ENCODE measurements around the gene VASH1. TPM values are rescaled to one million over a fixed set of nuclear protein-coding genes. Genes with fewer than 3 reads are reported as not detected.

Gene VASH1
- total RNA-seq, 1 donor from 2014 or later: 8.7 TPM

DNA sequence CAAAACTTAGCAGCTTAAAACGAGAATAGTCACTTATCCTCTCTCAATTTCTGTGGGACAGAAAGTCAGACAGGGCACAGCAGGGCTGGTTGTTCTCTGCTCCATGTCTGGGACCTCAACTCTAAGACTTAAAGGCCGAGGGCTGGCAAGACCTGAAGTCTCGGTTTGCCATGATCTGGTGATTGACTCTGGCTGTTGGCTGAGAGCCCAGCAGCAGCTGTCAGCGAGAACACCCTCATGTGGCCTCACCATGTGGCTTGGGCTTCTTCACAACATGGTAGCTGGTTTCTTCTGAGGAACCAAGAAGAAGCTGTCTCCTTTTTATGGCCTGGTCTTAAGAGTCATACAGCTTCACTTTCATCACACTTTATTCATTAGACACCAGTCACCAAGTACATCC, 1.7 kb upstream of the VASH1 start:
- no peak overlapping the region for H3K4me3 ChIP-seq (ENCODE audit: low read depth, low read length)
- H3K36me3 ChIP-seq (ENCODE audit: control insufficient read depth, insufficient read depth, low read length): no peaks in the 10 kb centered on the region
- DNase-seq (ENCODE audit: low read depth): no peak
- peaks cover 9% of the 10 kb centered on the region for H3K27me3 ChIP-seq (ENCODE audit: control insufficient read depth, insufficient read depth, low read length)
- TF ChIP-seq, protein P1, sequence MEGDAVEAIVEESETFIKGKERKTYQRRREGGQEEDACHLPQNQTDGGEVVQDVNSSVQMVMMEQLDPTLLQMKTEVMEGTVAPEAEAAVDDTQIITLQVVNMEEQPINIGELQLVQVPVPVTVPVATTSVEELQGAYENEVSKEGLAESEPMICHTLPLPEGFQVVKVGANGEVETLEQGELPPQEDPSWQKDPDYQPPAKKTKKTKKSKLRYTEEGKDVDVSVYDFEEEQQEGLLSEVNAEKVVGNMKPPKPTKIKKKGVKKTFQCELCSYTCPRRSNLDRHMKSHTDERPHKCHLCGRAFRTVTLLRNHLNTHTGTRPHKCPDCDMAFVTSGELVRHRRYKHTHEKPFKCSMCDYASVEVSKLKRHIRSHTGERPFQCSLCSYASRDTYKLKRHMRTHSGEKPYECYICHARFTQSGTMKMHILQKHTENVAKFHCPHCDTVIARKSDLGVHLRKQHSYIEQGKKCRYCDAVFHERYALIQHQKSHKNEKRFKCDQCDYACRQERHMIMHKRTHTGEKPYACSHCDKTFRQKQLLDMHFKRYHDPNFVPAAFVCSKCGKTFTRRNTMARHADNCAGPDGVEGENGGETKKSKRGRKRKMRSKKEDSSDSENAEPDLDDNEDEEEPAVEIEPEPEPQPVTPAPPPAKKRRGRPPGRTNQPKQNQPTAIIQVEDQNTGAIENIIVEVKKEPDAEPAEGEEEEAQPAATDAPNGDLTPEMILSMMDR (IDR thresholded peaks at IDR 0.05; ENCODE audit: insufficient read depth, low read length, poor library complexity, severe bottlenecking): no peak

DNA sequence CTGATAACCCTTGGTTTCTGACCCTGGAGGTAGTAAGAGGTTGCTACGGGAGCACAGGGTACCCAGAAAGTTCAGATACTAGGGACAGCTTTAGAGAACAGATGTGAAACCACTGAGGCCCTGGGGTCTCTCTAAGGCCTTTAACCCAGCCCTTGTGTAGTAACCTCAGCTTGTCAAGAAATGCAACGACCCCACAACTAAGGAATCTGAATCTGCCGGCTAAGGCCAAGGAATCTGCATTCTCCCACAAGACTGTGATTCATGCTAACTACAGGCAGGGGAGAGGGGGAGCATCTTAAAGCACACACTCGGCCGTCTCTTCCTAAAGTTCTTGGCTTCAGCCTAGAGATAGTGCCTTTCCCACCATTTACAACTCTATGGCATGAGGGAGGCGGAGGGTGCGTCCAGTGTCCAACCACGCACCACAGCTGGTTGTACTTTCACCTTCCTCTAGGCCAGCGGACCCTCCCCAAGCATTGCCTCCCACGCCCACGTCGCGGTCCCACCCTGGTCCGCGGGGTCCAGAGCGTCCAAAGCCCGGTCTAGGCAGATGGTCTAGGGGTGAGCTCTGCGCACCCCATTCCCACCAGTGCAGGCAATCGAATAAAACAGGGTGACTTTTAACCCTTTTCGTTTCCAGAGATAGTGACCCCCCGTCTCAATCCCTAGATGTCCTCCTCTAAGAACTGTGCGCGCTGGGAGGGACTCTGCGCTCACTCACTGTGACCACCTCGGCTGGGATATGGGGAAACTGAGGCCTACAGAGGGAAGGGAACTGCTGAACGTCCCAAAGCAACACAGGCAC, 735 bp upstream of the VASH1 start:
- no peaks in the 10 kb centered on the region for H3K36me3 ChIP-seq (ENCODE audit: control insufficient read depth, insufficient read depth, low read length)
- H3K27me3 ChIP-seq (ENCODE audit: control insufficient read depth, insufficient read depth, low read length): peaks cover 9% of the 10 kb centered on the region
- TF ChIP-seq, protein P1 (IDR thresholded peaks at IDR 0.05; ENCODE audit: insufficient read depth, low read length, poor library complexity, severe bottlenecking): no peak
- peak overlapping the region; percentile 66 for H3K4me3 ChIP-seq (ENCODE audit: low read depth, low read length)
- no peak for DNase-seq (ENCODE audit: low read depth)

DNA sequence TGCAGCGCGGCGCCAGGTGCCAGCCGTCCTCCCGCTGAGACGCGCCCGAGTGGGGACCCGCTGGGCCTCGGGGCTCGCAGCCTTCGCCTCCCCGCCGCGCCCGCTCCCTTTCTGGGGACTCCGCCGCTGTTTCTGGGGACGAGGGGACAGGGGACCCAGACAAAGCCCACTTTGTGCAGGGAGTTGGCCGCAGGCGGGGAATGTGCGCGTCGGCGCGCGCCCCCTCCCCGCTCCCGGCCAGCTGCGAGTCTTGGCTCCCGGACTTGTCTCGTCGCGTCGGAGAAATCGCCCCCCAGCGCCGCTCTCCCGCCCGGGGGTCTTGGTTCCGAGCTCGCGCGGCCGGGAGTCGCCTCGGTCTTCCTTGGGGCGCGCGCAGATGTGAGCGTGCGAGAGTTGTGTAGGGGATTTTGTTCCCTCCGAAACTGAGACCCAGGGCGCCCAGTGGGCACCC, 717 bp downstream of the VASH1 start:
- H3K36me3 ChIP-seq (ENCODE audit: control insufficient read depth, insufficient read depth, low read length): no peaks in the 10 kb centered on the region
- DNase-seq (ENCODE audit: low read depth): no peak
- TF ChIP-seq, protein P1 (IDR thresholded peaks at IDR 0.05; ENCODE audit: insufficient read depth, low read length, poor library complexity, severe bottlenecking): no peak
- H3K27me3 ChIP-seq (ENCODE audit: control insufficient read depth, insufficient read depth, low read length): peaks cover 9% of the 10 kb centered on the region
- H3K4me3 ChIP-seq (ENCODE audit: low read depth, low read length): peak overlapping the region; percentile 66

DNA sequence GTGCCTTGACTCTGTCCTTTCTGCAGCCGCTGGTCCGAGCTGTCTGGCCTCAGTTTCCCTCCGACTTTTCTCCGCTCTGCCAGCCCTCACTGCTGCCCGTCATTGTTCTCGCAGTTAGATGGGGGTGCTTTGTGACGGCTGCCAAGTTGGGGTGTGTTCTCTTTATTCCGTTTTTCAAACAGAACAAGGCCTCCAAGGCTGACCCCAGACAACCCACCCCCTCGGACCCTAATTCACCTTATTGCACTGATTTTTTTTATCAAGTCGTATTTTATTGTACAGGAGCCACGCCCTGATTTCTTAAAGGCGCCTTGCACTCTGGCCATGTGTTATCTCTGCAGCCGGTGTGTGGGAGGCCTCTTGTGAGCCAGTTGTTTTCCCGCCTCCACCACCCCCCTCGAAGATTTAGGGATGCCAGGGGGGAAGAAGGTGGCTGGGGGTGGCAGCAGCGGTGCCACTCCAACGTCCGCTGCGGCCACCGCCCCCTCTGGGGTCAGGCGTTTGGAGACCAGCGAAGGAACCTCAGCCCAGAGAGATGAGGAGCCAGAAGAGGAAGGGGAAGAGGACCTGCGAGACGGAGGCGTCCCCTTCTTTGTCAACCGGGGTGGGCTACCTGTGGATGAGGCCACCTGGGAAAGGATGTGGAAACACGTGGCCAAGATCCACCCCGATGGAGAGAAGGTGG, 1.3 kb downstream of the VASH1 start:
- H3K27me3 ChIP-seq (ENCODE audit: control insufficient read depth, insufficient read depth, low read length): peaks cover 9% of the 10 kb centered on the region
- no peak for DNase-seq (ENCODE audit: low read depth)
- TF ChIP-seq, protein P1 (IDR thresholded peaks at IDR 0.05; ENCODE audit: insufficient read depth, low read length, poor library complexity, severe bottlenecking): no peak
- no peaks in the 10 kb centered on the region for H3K36me3 ChIP-seq (ENCODE audit: control insufficient read depth, insufficient read depth, low read length)
- peak overlapping the region; percentile 66 for H3K4me3 ChIP-seq (ENCODE audit: low read depth, low read length)

DNA sequence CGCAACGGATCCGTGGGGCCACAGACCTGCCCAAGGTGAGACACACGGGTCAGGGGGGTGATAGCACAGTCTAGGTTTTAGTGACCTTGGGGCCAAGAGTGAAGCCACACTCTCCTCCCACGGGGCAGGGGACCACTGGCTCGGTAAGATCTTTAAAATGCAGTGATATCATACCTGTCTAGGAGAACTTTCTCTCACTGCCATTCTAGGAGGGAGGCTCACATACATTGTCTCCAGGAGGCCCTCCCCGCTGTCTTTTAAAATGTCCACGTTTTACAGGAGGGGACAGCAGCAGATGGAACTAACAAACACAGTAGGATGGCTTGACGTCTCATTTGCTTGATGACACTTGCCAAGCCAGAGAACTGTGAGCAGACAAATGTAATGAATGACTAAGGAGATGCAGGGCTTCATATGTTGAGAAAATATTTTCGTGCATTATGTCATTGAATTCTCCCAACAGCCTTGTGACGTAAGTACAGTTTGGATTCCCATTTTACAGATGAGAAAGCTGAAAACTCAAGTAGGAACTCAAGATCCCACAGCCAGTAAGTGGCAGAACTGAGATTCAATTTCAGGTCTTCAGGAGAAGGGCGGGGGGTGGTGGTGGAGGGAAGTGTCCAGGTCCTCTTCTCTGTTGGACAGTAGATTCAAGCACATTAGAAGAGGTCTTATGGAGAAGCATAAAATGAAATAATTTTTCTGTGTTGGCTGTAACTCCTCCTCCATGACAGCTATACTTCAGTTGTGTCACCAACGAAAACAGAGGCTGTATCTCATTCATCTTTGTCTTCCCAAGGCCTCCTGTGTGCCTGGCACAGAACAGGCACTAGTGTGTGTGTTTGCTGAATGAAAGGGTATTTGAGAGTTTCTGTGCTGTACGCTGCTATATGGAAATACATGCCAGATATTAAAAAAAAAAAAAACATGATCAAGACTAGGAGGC, 2.1 kb downstream of the VASH1 start:
- H3K36me3 ChIP-seq (ENCODE audit: control insufficient read depth, insufficient read depth, low read length): no peaks in the 10 kb centered on the region
- TF ChIP-seq, protein P1 (IDR thresholded peaks at IDR 0.05; ENCODE audit: insufficient read depth, low read length, poor library complexity, severe bottlenecking): no peak
- H3K4me3 ChIP-seq (ENCODE audit: low read depth, low read length): no peak overlapping the region
- peaks cover 9% of the 10 kb centered on the region for H3K27me3 ChIP-seq (ENCODE audit: control insufficient read depth, insufficient read depth, low read length)
- no peak for DNase-seq (ENCODE audit: low read depth)
